ENCODE measurements around the gene CCDC9B. TPM values are rescaled to one million over a fixed set of nuclear protein-coding genes. Genes with fewer than 3 reads are reported as not detected.

Gene CCDC9B
- polyA plus RNA-seq, 4 donors: 4.0 to 14.7 (median 8.0) TPM

Other genes with a start within 250 kb of the CCDC9B start
- gene BMF, start 232.1 kb downstream of the CCDC9B start, polyA plus RNA-seq (ENCODE audit: insufficient read length in 4 of 4): 10 to 100 TPM; 36.5 to 49.0 (median 43.1) TPM
- 10 to 100 TPM; 23.1 to 35.9 (median 31.7) TPM for gene BUB1B, start 179.9 kb downstream of the CCDC9B start, polyA plus RNA-seq (ENCODE audit: insufficient read length in 4 of 4)
- 1 to 10 TPM; 5.6 to 8.7 (median 6.9) TPM for gene PAK6, start 101.9 kb downstream of the CCDC9B start, polyA plus RNA-seq (ENCODE audit: insufficient read length in 4 of 4)
- gene ANKRD63, start 57.9 kb downstream of the CCDC9B start, polyA plus RNA-seq (ENCODE audit: insufficient read length in 4 of 4): under 1 TPM in 3 of 4 donors, not detected in 1; 0.11 to 0.56 (median 0.48) TPM
- gene PLCB2, start 33.0 kb downstream of the CCDC9B start, polyA plus RNA-seq (ENCODE audit: insufficient read length in 4 of 4): 10 to 100 TPM in 3 of 4 donors, 1 to 10 TPM in 1; 6.3 to 13.2 (median 11.7) TPM
- gene INAFM2, start 17.2 kb downstream of the CCDC9B start, polyA plus RNA-seq (ENCODE audit: insufficient read length in 4 of 4): 10 to 100 TPM; 14.7 to 20.0 (median 17.9) TPM
- gene PHGR1, start 10.1 kb upstream of the CCDC9B start, polyA plus RNA-seq (ENCODE audit: insufficient read length in 4 of 4): not detected
- gene DISP2, start 17.3 kb upstream of the CCDC9B start, polyA plus RNA-seq (ENCODE audit: insufficient read length in 4 of 4): 1 to 10 TPM in 1 of 4 donors, under 1 TPM in 3; 0.35 to 1.1 (median 0.64) TPM
- gene KNSTRN, start 41.8 kb upstream of the CCDC9B start, polyA plus RNA-seq (ENCODE audit: insufficient read length in 4 of 4): 10 to 100 TPM; 28.8 to 38.4 (median 34.7) TPM
- gene IVD, start 64.9 kb upstream of the CCDC9B start, polyA plus RNA-seq (ENCODE audit: insufficient read length in 4 of 4): 100 to 1,000 TPM in 1 of 4 donors, 10 to 100 TPM in 3; 57.7 to 102 (median 83.1) TPM
- 10 to 100 TPM; 18.7 to 27.8 (median 26.1) TPM for gene BAHD1, start 100.0 kb upstream of the CCDC9B start, polyA plus RNA-seq (ENCODE audit: insufficient read length in 4 of 4)
- 10 to 100 TPM; 31.5 to 48.4 (median 35.0) TPM for gene CHST14, start 130.0 kb upstream of the CCDC9B start, polyA plus RNA-seq (ENCODE audit: insufficient read length in 4 of 4)
- 10 to 100 TPM; 22.4 to 28.8 (median 25.7) TPM for gene CCDC32, start 224.1 kb upstream of the CCDC9B start, polyA plus RNA-seq (ENCODE audit: insufficient read length in 4 of 4)
- gene RPUSD2, start 228.4 kb upstream of the CCDC9B start, polyA plus RNA-seq (ENCODE audit: insufficient read length in 4 of 4): 10 to 100 TPM in 3 of 4 donors, 1 to 10 TPM in 1; 9.8 to 14.3 (median 11.8) TPM

All from left renal cortex interstitium (tissue), 4 donors.